Thoracic aorta (tissue), 2 donors: Measurements from ENCODE around the gene SSBP4. TPM values are rescaled to one million over a fixed set of nuclear protein-coding genes. Genes with fewer than 3 reads are reported as not detected.
"Not testable (repeated sequence)": the region's sequence is repeated elsewhere in the genome, so short reads cannot be mapped to it uniquely, and the experiment has no call there.

ENCODE experiments used
- ATAC-seq: fragments of 150-250 bp; one replicate; pipeline ENCODE4 v1.8.0; 2017; ENCODE audit warnings: low read depth; ENCODE audit not compliant: insufficient number of reproducible peaks, low FRiP score
- DNase-seq: peaks from one replicate; pipeline ENCODE4 v3.0.0-alpha.2; 2020; ENCODE audit warnings: low spot score
- H3K27ac ChIP-seq, 2 donors: fragments of 200-600 bp; sonication (generic); 1 replicate in 1 of 2; 2 replicates in 1 of 2; pipeline ENCODE4 v1.5.1; 2016; ENCODE audit warnings: mild to moderate bottlenecking in 2 of 2, moderate library complexity in 2 of 2
- H3K27me3 ChIP-seq: fragments of 200-600 bp; sonication (generic); replicated peaks from 2 replicates; pipeline ENCODE4 v1.6.0; 2016; ENCODE audit warnings: mild to moderate bottlenecking; ENCODE audit not compliant: insufficient read depth
- H3K36me3 ChIP-seq: fragments of 200-600 bp; sonication (generic); one replicate; pipeline ENCODE4 v1.5.1; 2016
- H3K4me1 ChIP-seq, 2 donors: fragments of 200-600 bp; sonication (generic); 1 replicate in 1 of 2; 2 replicates in 1 of 2; pipeline versions ENCODE4 v1.5.1 to v1.6.0; 2016; ENCODE audit warnings: low read depth in 2 of 2, mild to moderate bottlenecking in 1 of 2; ENCODE audit not compliant: control insufficient read depth in 1 of 2
- H3K4me3 ChIP-seq: fragments of 200-600 bp; sonication (generic); 2 replicates; pipeline ENCODE4 v1.5.1; 2016; ENCODE audit warnings: mild to moderate bottlenecking
- H3K9me3 ChIP-seq: fragments of 200-600 bp; sonication (generic); 2 replicates; pipeline ENCODE4 v1.5.1; 2016
- total RNA-seq, 2 donors: library from RNA; depleted of rRNA; stranded (reverse); fragments of >200 nt; gene quantifications; one replicate each; pipeline versions ENCODE4 v1.1.0 to v1.2.3, GENCODE V29; 2016
- TF ChIP-seq, protein P1 (sequence below): fragments of 200-600 bp; sonication (generic); IDR thresholded peaks from one replicate; pipeline ENCODE4 v1.5.1; 2019; ENCODE audit warnings: antibody characterized with exemption

The SSBP4 gene
- total RNA-seq, 2 donors from 2014 or later = 87.7 to 94.9 TPM

DNA sequence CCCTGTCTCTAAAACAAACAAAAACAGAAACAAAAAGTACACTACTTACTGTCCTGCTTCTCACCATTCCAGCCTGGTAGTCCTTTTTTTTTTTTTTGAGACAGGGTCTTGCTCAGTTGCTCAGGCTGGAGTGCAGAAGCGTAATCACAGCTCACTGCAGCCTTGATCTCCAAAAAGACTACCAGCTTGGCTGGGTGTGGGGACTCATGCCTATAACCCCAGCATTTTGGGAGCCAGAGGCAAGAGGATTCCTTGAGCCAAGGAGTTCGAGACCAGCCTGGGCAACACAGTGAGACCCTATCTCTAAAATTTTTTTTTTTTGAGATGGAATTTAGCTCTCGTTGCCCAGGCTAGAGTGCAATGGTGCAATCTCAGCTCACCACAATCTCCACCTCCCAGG is 38.4 kb upstream of the SSBP4 start:
- Histone ChIP-seq H3K36me3 (no peaks in the 10 kb centered on the region), H3K27ac (peak overlapping the region; percentile 73 to 75), H3K4me3 (no peak overlapping the region), H3K27me3 (no peaks in the 10 kb centered on the region), H3K4me1 (peaks cover 6 to 34% of the 10 kb centered on the region in 2 donors), H3K9me3 (no peaks in the 10 kb centered on the region)
- DNase-seq (no peak), ATAC-seq (no peak)
- TF ChIP-seq, protein P1, sequence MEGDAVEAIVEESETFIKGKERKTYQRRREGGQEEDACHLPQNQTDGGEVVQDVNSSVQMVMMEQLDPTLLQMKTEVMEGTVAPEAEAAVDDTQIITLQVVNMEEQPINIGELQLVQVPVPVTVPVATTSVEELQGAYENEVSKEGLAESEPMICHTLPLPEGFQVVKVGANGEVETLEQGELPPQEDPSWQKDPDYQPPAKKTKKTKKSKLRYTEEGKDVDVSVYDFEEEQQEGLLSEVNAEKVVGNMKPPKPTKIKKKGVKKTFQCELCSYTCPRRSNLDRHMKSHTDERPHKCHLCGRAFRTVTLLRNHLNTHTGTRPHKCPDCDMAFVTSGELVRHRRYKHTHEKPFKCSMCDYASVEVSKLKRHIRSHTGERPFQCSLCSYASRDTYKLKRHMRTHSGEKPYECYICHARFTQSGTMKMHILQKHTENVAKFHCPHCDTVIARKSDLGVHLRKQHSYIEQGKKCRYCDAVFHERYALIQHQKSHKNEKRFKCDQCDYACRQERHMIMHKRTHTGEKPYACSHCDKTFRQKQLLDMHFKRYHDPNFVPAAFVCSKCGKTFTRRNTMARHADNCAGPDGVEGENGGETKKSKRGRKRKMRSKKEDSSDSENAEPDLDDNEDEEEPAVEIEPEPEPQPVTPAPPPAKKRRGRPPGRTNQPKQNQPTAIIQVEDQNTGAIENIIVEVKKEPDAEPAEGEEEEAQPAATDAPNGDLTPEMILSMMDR = no peak

GRCh38 chr19:18383622-18384021 is 35.6 kb upstream of the SSBP4 start:
- not testable (repeated sequence) for H3K27ac ChIP-seq, H3K27me3 ChIP-seq, H3K4me3 ChIP-seq, H3K9me3 ChIP-seq, ATAC-seq, H3K36me3 ChIP-seq, DNase-seq
- peaks cover 6 to 46% of the 10 kb centered on the region in 2 donors for H3K4me1 ChIP-seq

- no peaks in the 10 kb centered on the region for H3K27me3 ChIP-seq
- ATAC-seq = no peak
- H3K36me3 ChIP-seq = no peaks in the 10 kb centered on the region
- TF ChIP-seq, protein P1 = no peak
- no peak overlapping the region for H3K4me3 ChIP-seq
- no peaks in the 10 kb centered on the region for H3K9me3 ChIP-seq
- no peak overlapping the region for H3K27ac ChIP-seq
- no peak for DNase-seq
- peaks cover 6 to 36% of the 10 kb centered on the region in 2 donors for H3K4me1 ChIP-seq
Measured at GRCh38 chr19:18384775-18385174, 34.4 kb upstream of the SSBP4 start.

DNA sequence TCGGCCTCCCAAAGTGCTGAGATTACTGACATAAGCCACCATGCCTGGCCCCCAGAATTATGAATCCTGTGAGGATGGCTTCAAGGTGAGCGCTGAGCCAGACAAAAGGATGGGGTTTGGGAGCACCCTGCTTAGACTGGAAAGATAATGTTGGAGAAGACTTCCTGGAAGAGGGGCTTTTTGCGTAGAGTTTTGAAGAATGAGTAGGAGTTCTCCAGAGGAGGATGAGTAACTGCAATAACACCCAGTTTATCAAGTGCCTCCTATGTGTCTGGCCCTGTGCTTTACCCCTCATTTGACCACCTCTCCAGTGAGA is 33.9 kb upstream of the SSBP4 start:
- H3K27ac ChIP-seq = no peak overlapping the region
- no peak overlapping the region for H3K4me3 ChIP-seq
- peaks cover 3 to 31% of the 10 kb centered on the region in 2 donors for H3K4me1 ChIP-seq
- DNase-seq (no peak), ATAC-seq (no peak)
- no peaks in the 10 kb centered on the region for H3K9me3 ChIP-seq
- no peaks in the 10 kb centered on the region for H3K36me3 ChIP-seq
- no peaks in the 10 kb centered on the region for H3K27me3 ChIP-seq
- TF ChIP-seq, protein P1 = no peak

DNA sequence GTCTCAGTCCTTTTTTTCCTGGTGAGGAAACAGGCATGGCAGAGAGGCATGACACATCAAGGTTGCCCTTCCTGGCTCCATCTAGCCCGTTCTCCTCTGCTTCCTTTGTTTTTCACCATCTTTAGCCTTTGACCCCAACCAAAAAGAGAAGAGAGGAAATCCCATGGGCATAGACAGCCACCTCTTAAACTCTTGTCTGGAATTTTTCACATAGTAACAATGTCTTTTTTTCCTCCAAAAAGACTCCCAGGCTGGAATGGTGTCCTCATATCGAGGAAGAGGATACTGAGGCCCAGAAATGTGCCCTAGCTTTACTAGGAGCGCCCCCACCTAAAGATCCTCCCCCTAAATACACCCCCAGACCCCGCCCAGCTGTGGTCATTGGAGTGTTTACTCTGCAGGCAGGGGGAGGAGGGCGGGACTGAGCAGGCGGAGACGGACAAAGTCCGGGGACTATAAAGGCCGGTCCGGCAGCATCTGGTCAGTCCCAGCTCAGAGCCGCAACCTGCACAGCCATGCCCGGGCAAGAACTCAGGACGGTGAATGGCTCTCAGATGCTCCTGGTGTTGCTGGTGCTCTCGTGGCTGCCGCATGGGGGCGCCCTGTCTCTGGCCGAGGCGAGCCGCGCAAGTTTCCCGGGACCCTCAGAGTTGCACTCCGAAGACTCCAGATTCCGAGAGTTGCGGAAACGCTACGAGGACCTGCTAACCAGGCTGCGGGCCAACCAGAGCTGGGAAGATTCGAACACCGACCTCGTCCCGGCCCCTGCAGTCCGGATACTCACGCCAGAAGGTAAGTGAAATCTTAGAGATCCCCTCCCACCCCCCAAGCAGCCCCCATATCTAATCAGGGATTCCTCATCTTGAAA is 33.3 kb upstream of the SSBP4 start, which contains the start of gene GDF15:
Gene GDF15, plus strand, starts transcription at position 484 of the 868 bp plus-strand sequence. Its CDS starts 32 bp downstream, at position 516.
- H3K4me3 ChIP-seq = peak within 1 kb of the TSS; percentile 41
- ATAC-seq = no peak
- no peak within 1 kb of the TSS for H3K27ac ChIP-seq
- no peaks in the 10 kb centered on the region for H3K27me3 ChIP-seq
- H3K9me3 ChIP-seq = no peaks in the 10 kb centered on the region
- TF ChIP-seq, protein P1 = peak; percentile 33
- H3K4me1 ChIP-seq = peaks cover 3 to 25% of the 10 kb centered on the region in 2 donors
- no peak for DNase-seq
- H3K36me3 ChIP-seq = no peaks in the 10 kb centered on the region
